ENCODE data around the gene ZNG1C. TPM values are rescaled to one million over a fixed set of nuclear protein-coding genes. Genes with fewer than 3 reads are reported as not detected.
A peak's percentile ranks its signal among the peaks of the same experiment; 100 is the strongest.
"Not testable (repeated sequence)": the region's sequence is repeated elsewhere in the genome, so short reads cannot be mapped to it uniquely, and the experiment has no call there.

The ZNG1C gene
- polyA plus RNA-seq, 3 donors = 27.4 to 42.5 (median 29.8) TPM

DNA sequence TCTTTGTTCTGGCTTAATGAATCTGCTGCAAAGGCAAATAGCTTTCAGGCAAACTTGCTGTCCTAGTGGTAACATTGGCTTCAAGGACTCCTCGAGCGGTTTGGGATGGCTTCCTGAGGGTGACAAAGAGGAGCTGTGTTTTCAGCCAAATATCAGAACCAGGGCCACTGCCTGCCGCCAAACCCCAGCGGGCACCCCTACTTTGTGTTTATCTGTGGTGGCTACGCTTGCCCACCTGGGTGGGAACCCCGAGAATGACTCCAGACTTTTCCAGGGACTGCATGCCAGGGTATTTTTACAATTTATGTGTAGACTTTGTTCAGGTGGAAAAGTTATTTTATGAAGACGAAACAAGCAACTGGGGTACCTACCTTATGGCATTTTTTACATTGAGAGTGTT lies 96.2 kb downstream of the ZNG1C start:
- H3K4me1 ChIP-seq (ENCODE audit: control insufficient read depth in 1 of 2, insufficient read depth in 2 of 2, low read length in 2 of 2); H3K4me3 ChIP-seq (replicated peaks in 1 of 3; ENCODE audit: low read depth in 2 of 3, low read length in 3 of 3); H3K9ac ChIP-seq (ENCODE audit: insufficient read depth, low read length, poor library complexity, severe bottlenecking); H3K4me3 Mint-ChIP-seq; H3K27ac ChIP-seq (ENCODE audit: low read depth in 1 of 2, low read length in 2 of 2); DNase-seq; H3K4me1 Mint-ChIP-seq; H4K20me1 ChIP-seq (ENCODE audit: insufficient read depth, low read length); H3K9me3 ChIP-seq (replicated peaks in 1 of 2; ENCODE audit: control insufficient read depth in 1 of 2, insufficient read depth in 1 of 2, low read length in 2 of 2); H3K36me3 ChIP-seq (replicated peaks in 1 of 2; ENCODE audit: control insufficient read depth in 1 of 2, insufficient read depth in 2 of 2, low read length in 2 of 2); H3K27me3 Mint-ChIP-seq (ENCODE audit: low read depth in 3 of 3); intact Hi-C loops (cut with micrococcal nuclease); H3K79me2 ChIP-seq (ENCODE audit: insufficient read depth, low read length); H3K27me3 ChIP-seq (ENCODE audit: control insufficient read depth in 2 of 2, insufficient read depth in 2 of 2, low read length in 2 of 2); H3K9me3 Mint-ChIP-seq; H3K4me2 ChIP-seq (replicated peaks; ENCODE audit: extremely low read depth, low read length, poor library complexity, severe bottlenecking); H3K36me3 Mint-ChIP-seq; H2AFZ ChIP-seq (ENCODE audit: insufficient read depth, low read depth, low read length, poor library complexity, severe bottlenecking): not testable (repeated sequence)
- WGBS (ENCODE audit: insufficient coverage) = 90% methylated on average over 3 of the region's 7 CpGs
- H3K27ac Mint-ChIP-seq = peak overlapping the region in 1 of 7 donors; percentile 45

DNA sequence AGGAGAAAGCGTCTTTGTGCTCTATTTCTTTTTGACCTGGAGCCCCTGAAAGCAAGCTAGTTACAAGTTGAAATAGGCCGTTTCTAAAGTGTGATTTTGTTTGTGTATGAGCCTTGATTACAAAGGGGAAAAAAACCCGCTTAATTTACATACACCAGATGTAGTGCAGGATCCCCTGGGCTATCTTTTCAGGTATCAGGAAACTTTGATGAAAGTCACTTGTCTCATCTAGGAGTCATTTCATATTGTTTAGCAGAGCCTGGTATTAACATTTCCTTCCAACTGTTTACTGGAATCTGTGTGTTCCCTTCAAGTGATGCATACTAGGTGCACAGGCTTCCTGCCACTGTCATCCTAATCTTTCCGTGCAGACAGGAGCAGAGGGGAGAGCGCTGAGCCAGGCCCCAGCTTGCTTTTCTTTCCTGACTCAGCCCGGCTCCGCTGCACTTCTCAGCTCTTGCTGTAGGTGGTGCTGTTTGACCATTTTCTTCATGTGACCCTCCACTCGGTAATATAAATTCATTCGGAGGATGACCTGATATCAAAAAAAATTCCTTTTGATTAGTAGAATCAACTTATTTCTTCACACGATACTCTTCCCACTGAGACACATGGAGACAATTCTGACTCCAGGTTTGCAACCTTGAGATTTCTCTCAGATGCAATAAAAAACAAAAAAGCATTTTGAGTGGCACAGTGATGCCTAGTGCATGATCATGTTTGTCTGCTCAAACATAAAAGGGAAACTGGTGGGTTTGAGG lies 100.7 kb downstream of the ZNG1C start:
- H3K4me2 ChIP-seq (replicated peaks; ENCODE audit: extremely low read depth, low read length, poor library complexity, severe bottlenecking); H3K36me3 Mint-ChIP-seq; H3K79me2 ChIP-seq (ENCODE audit: insufficient read depth, low read length); H3K27ac ChIP-seq (ENCODE audit: low read depth in 1 of 2, low read length in 2 of 2); H3K9ac ChIP-seq (ENCODE audit: insufficient read depth, low read length, poor library complexity, severe bottlenecking); H3K4me1 ChIP-seq (ENCODE audit: control insufficient read depth in 1 of 2, insufficient read depth in 2 of 2, low read length in 2 of 2); H3K9me3 Mint-ChIP-seq; DNase-seq; H3K4me3 Mint-ChIP-seq; H3K27me3 ChIP-seq (ENCODE audit: control insufficient read depth in 2 of 2, insufficient read depth in 2 of 2, low read length in 2 of 2); H3K27me3 Mint-ChIP-seq (ENCODE audit: low read depth in 3 of 3); H3K4me1 Mint-ChIP-seq; H3K9me3 ChIP-seq (replicated peaks in 1 of 2; ENCODE audit: control insufficient read depth in 1 of 2, insufficient read depth in 1 of 2, low read length in 2 of 2); H4K20me1 ChIP-seq (ENCODE audit: insufficient read depth, low read length); H3K4me3 ChIP-seq (replicated peaks in 1 of 3; ENCODE audit: low read depth in 2 of 3, low read length in 3 of 3); H3K36me3 ChIP-seq (replicated peaks in 1 of 2; ENCODE audit: control insufficient read depth in 1 of 2, insufficient read depth in 2 of 2, low read length in 2 of 2); H2AFZ ChIP-seq (ENCODE audit: insufficient read depth, low read depth, low read length, poor library complexity, severe bottlenecking); intact Hi-C loops (cut with micrococcal nuclease): not testable (repeated sequence)
- WGBS (ENCODE audit: insufficient coverage) = no CpG with 5 or more reads among the region's 10 CpGs
- peak; percentile 32 for TF ChIP-seq CTCF (IDR thresholded peaks at IDR 0.05)
- peak overlapping the region in 1 of 7 donors; percentile 44 for H3K27ac Mint-ChIP-seq

- H3K9ac ChIP-seq (ENCODE audit: insufficient read depth, low read length, poor library complexity, severe bottlenecking); intact Hi-C loops (cut with micrococcal nuclease); H3K9me3 ChIP-seq (replicated peaks in 1 of 2; ENCODE audit: control insufficient read depth in 1 of 2, insufficient read depth in 1 of 2, low read length in 2 of 2); H3K27me3 Mint-ChIP-seq (ENCODE audit: low read depth in 3 of 3); H3K27ac Mint-ChIP-seq; H3K27ac ChIP-seq (ENCODE audit: low read depth in 1 of 2, low read length in 2 of 2); H3K4me3 Mint-ChIP-seq; H3K4me2 ChIP-seq (replicated peaks; ENCODE audit: extremely low read depth, low read length, poor library complexity, severe bottlenecking); H3K36me3 ChIP-seq (replicated peaks in 1 of 2; ENCODE audit: control insufficient read depth in 1 of 2, insufficient read depth in 2 of 2, low read length in 2 of 2); H2AFZ ChIP-seq (ENCODE audit: insufficient read depth, low read depth, low read length, poor library complexity, severe bottlenecking); H3K36me3 Mint-ChIP-seq; H3K79me2 ChIP-seq (ENCODE audit: insufficient read depth, low read length); H3K27me3 ChIP-seq (ENCODE audit: control insufficient read depth in 2 of 2, insufficient read depth in 2 of 2, low read length in 2 of 2); H3K9me3 Mint-ChIP-seq; H4K20me1 ChIP-seq (ENCODE audit: insufficient read depth, low read length); H3K4me1 Mint-ChIP-seq; H3K4me1 ChIP-seq (ENCODE audit: control insufficient read depth in 1 of 2, insufficient read depth in 2 of 2, low read length in 2 of 2); H3K4me3 ChIP-seq (replicated peaks in 1 of 3; ENCODE audit: low read depth in 2 of 3, low read length in 3 of 3); DNase-seq: not testable (repeated sequence)
- WGBS (ENCODE audit: insufficient coverage) = no CpG with 5 or more reads among the region's 4 CpGs
Measured at GRCh38 chr9:68343242-68343641, 101.5 kb downstream of the ZNG1C start.

- H3K9me3 ChIP-seq (replicated peaks in 1 of 2; ENCODE audit: control insufficient read depth in 1 of 2, insufficient read depth in 1 of 2, low read length in 2 of 2); H3K36me3 Mint-ChIP-seq; H3K27me3 ChIP-seq (ENCODE audit: control insufficient read depth in 2 of 2, insufficient read depth in 2 of 2, low read length in 2 of 2); H2AFZ ChIP-seq (ENCODE audit: insufficient read depth, low read depth, low read length, poor library complexity, severe bottlenecking); H3K9ac ChIP-seq (ENCODE audit: insufficient read depth, low read length, poor library complexity, severe bottlenecking); DNase-seq; intact Hi-C loops (cut with micrococcal nuclease); H3K4me3 Mint-ChIP-seq; H3K36me3 ChIP-seq (replicated peaks in 1 of 2; ENCODE audit: control insufficient read depth in 1 of 2, insufficient read depth in 2 of 2, low read length in 2 of 2); H3K4me1 Mint-ChIP-seq; H3K9me3 Mint-ChIP-seq; H3K27ac ChIP-seq (ENCODE audit: low read depth in 1 of 2, low read length in 2 of 2); H3K4me2 ChIP-seq (replicated peaks; ENCODE audit: extremely low read depth, low read length, poor library complexity, severe bottlenecking); H3K4me3 ChIP-seq (replicated peaks in 1 of 3; ENCODE audit: low read depth in 2 of 3, low read length in 3 of 3); H3K4me1 ChIP-seq (ENCODE audit: control insufficient read depth in 1 of 2, insufficient read depth in 2 of 2, low read length in 2 of 2); H3K79me2 ChIP-seq (ENCODE audit: insufficient read depth, low read length); H3K27ac Mint-ChIP-seq; H3K27me3 Mint-ChIP-seq (ENCODE audit: low read depth in 3 of 3); H4K20me1 ChIP-seq (ENCODE audit: insufficient read depth, low read length): not testable (repeated sequence)
- WGBS (ENCODE audit: insufficient coverage) = no CpG with 5 or more reads among the region's 4 CpGs
Measured at GRCh38 chr9:68343992-68344391, 102.2 kb downstream of the ZNG1C start.

Measured in CD14-positive monocyte (primary cell).